D721Med (cell line): Measurements from ENCODE around the gene POGLUT2.

Experiments
- DNase-seq: peaks from one replicate; pipeline ENCODE4 v3.0.0; 2011; ENCODE audit warnings: low spot score; ENCODE audit not compliant: insufficient read length
- FAIRE-seq: peaks from 2 replicates; lab custom pipeline; 2011; peaks lifted over from hg19 to GRCh38; lab: Jason Lieb, UNC
- TF ChIP-seq, protein P1 (sequence below): IDR thresholded peaks from 2 replicates; pipeline ENCODE4 v1.5.1; 2012; ENCODE audit warnings: mild to moderate bottlenecking, control low read depth; ENCODE audit not compliant: insufficient read depth; ENCODE audit errors: missing control alignments

The POGLUT2 gene

DNA sequence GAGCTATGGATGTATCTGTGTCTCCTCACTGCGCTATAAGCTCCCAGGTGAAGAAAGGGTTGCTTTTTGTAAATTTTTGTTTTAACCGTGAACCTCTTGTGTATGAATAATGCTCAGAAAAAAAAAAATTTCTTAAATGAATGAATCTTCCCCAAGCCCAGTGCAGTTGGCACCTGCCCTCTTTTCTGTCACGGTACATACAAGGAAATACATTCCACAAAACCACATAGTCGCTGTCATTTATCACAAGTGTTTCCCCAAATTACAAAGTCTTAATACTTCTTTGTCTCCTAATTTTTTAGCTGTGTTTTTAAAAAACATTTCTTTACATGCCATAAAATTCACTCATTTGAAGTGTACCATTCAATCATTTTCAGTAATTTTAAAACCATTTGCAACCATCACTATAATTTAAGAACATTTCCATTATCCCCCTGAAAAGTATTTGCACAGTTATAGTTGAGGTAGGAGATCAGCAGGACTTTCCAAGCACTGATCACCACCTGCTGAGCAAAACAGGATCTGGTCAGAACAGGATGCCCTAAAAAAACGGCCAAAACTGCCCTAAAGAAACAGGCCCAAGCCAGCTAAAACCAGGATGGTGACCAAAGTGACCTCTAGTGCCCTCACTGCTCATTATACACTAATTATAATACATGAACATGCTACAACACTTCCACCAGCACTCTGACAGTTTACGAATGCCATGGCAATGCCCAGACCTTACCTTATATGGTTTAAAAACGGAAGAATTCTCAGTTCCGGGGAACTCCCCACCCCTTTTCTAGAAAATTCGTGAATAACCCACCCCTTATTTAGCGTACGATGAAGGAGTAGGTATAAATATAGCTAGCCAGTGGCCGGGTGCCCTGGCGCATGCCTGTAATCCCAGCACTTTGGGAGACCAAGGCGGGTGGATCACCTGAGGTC, 23.9 kb downstream of the POGLUT2 start:
- TF ChIP-seq, protein P1, sequence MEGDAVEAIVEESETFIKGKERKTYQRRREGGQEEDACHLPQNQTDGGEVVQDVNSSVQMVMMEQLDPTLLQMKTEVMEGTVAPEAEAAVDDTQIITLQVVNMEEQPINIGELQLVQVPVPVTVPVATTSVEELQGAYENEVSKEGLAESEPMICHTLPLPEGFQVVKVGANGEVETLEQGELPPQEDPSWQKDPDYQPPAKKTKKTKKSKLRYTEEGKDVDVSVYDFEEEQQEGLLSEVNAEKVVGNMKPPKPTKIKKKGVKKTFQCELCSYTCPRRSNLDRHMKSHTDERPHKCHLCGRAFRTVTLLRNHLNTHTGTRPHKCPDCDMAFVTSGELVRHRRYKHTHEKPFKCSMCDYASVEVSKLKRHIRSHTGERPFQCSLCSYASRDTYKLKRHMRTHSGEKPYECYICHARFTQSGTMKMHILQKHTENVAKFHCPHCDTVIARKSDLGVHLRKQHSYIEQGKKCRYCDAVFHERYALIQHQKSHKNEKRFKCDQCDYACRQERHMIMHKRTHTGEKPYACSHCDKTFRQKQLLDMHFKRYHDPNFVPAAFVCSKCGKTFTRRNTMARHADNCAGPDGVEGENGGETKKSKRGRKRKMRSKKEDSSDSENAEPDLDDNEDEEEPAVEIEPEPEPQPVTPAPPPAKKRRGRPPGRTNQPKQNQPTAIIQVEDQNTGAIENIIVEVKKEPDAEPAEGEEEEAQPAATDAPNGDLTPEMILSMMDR, result no peak
- FAIRE-seq, result no peak
- DNase-seq, result no peak

DNA sequence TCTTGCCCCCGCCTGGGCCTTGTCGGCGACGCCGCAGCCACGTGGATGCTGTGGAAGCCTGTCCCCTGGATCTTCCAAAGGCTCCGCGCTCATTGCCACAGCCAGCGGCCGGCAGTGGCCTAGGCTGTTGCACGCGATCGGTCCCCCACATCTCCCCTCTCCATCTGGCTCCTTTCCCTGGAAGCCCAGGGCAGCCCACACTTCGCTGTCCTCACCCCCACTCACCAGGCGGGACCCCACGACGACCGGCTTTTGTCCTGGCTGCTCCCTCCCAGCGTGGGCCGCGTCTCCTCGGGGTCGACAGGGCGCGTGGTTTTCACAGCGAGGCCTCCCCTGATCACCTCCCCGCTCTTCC, 24.6 kb downstream of the POGLUT2 start:
- DNase-seq (no peak), FAIRE-seq (no peak)
- TF ChIP-seq, protein P1, result no peak

DNA sequence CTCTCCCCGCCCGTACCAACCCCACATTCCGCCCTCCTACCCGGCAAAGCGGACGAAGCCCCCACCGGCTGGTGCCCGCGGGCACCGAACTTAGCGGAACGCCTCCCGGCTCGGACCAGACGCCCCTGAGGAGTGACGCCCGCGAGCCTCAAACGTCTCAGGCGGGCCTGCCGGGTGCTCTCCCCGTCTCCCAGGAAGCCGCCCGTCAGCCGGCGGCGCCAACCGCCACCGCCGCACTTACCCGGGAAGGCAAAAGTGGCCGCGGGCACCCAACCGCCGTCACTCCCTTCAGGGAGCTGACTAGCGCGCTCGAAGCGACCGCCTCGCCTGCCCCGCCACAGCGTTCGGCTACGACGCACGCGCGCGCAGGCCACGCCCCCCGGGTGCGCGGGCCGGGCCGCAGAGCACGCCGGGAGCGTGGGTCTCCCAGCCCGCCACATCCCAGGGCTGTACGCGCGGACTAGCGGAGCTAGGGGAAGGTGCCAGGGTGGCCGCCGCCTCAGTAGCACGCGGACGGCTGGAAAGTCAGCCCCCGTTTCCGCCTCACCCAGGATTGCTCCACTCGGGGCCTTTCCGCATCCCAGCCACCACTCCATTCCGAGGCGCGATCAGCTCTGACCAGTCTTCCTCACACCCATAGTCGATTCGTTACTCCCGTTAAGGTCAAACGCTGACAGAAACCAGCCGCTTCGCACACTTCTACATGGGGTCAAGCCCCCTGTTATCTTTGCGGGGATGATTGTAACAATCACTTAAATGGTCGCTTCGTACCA, 25.1 kb downstream of the POGLUT2 start, which contains the start of gene TEX30:
TSS of gene TEX30 (minus strand) at position 346 of the 773 bp plus-strand sequence. CDS start 3,760 bp downstream, outside the sequence.
- FAIRE-seq (no peak), DNase-seq (peak; percentile 40)
- TF ChIP-seq, protein P1, result no peak

DNA sequence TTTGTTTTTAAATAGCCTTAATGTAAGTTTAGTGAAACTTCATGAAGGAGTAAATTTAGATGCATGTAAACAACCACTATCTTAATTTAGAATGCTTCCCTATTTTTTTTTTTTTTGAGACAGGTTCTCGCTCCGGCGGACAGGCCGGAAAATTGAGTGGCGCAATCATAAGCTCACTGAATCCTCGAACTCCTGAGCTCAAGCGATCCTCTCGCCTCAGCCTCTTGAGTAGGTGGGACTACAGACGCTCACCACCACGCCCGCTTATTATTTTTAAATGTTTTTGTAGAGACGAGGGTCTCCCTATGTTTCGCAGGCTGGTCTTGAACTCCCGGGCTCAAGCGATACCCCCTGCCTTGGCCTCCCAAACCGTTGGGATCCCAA, 26.7 kb downstream of the POGLUT2 start:
- DNase-seq (no peak), FAIRE-seq (no peak)
- TF ChIP-seq, protein P1, result no peak

DNA sequence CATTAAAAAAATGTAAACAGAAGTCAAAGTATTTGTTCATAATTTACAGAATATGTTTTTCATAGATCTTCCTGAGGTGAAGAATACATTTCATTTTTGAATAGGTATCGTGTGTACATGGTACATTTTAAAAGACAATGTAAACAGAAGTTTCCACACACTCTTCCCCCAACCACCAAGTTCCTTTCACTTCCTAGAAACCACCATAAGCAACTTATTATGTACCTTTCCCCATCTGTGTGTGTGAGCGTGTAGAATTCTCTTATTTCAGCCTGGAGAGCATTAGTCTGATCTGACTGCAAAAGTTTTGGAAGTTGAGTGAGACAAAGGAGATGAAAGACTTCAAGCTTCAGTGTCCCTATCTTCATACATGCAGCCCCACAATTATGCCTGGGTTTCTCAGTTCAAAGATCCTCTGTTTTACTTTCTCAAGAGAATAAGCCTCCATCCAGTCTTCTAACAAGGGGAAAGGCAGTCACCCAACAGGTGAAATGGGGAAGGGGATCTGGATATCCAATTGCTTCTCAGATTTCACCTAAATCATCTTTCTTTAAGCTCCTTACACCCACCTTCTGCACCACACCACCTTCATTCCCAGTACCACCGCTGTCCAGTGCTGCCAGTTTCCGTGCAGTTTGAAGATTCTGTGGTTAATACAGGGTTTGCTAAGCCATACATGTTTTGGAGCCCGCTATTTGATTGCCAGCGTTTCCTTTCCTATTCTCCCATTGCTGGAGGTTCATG, 27.3 kb downstream of the POGLUT2 start:
- DNase-seq (no peak), FAIRE-seq (no peak)
- TF ChIP-seq, protein P1, result no peak

DNA sequence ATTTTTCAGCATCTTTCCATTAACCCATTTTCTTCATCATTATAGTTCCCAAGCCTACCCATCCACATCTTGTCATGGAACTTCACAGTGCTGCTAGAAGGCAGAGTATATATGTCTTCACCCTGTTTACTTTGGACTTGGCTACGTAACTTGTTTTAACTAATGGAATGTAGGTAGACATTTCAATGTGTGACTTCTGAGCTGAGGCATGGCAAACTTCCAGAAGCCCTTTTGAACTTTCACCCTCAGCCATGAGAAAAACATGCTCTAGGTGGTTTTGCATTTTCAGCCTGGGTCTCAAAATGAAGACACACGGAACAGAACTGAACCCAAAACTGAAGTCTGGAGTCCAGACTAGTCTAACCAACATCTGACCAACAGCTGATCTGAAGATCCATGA, 28.3 kb downstream of the POGLUT2 start:
- DNase-seq, result no peak
- TF ChIP-seq, protein P1, result no peak
- no peak for FAIRE-seq
